ENCODE measurements around the gene MYO1D. TPM values are rescaled to one million over a fixed set of nuclear protein-coding genes. Genes with fewer than 3 reads are reported as not detected.
"Not testable (repeated sequence)": the region's sequence is repeated elsewhere in the genome, so short reads cannot be mapped to it uniquely, and the experiment has no call there.

Gene MYO1D
- total RNA-seq (2014; rRNA removed) (23.5 and 27.2 TPM in 2 replicates), Bru-seq, nascent RNA (percentile 76 among the genes with signal in this experiment), BruChase-seq, experiment 1, labeled RNA remaining after a 6-hour chase (percentile 58 among the genes with signal in this experiment), BruChase-seq, experiment 2, labeled RNA remaining after a 2-hour chase (percentile 69 among the genes with signal in this experiment)
- long read RNA-seq, full-length matches to known transcripts, result 30 of 120 reads
- long read RNA-seq, partial matches to known transcripts, result 17 of 120 reads
- long read RNA-seq, other reads (novel, unspliced or antisense), result 73 of 120 reads

- ChIA-PET CTCF (interaction anchor here (0.6 to 2.9 kb wide), 6 partner anchors 22 to 94 kb away, joined by 4 to 31 read pairs (median 6); no protein-coding TSS in a partner anchor), POLR2A (ENCODE audit: unreplicated experiment) (interaction anchor here (0.9 to 1.1 kb wide), 2 partner anchors 36 to 93 kb away, joined by 3 to 4 read pairs; no protein-coding TSS in a partner anchor)
- peak within 1 kb of the TSS; percentile 31 for H3K27ac ChIP-seq (ENCODE audit: low read length)
- BruUV-seq (replicated peaks), result no TSS peak
- peak within 1 kb of the TSS; percentile 95 for H3K4me2 ChIP-seq (ENCODE audit: low read length)
- H3K36me3 ChIP-seq (ENCODE audit: low read depth, low read length), result no peaks in the 10 kb centered on the region
- ATAC-seq (peak; percentile 57), DNase-seq (peak; percentile 65)
- H3K4me1 ChIP-seq (ENCODE audit: insufficient read depth, low read length), result peaks cover 16% of the 10 kb centered on the region
- H4K20me1 ChIP-seq (ENCODE audit: low read length), result no peaks in the 10 kb centered on the region
- TF ChIP-seq CTCF (conservative IDR thresholded peaks at IDR 0.05; ENCODE audit: low read depth, low read length) (peak; percentile 56), EZH2phosphoT487 (IDR thresholded peaks at IDR 0.05; ENCODE audit: borderline replicate concordance, low read length) (no peak)
- H3K27me3 ChIP-seq (ENCODE audit: low read length), result no peaks in the 10 kb centered on the region
- H3K9me3 ChIP-seq (ENCODE audit: low read length), result no peaks in the 10 kb centered on the region
- H3F3A ChIP-seq (ENCODE audit: low read length, unreplicated experiment), result no peaks in the 10 kb centered on the region
- peak within 1 kb of the TSS; percentile 49 for H3K9ac ChIP-seq (ENCODE audit: low read length)
- H2AFZ ChIP-seq (ENCODE audit: low read length), result peak within 1 kb of the TSS; percentile 99
- H3K79me2 ChIP-seq (ENCODE audit: low read length), result peaks cover 30% of the 10 kb centered on the region
- H3K4me3 ChIP-seq (ENCODE audit: low read length), result peak within 1 kb of the TSS; percentile 82
- intact Hi-C loops (cut with micrococcal nuclease), result loop anchor here (1.0 to 2.0 kb wide), 5 partner anchors 34 to 93 kb away; no protein-coding TSS in a partner anchor
- no peaks in the 10 kb centered on the region for H3K9me2 ChIP-seq (replicated peaks; ENCODE audit: low read length)
Observed at GRCh38 chr17:32876417-32877163, at the start of gene MYO1D. Gene MYO1D, minus strand, starts transcription at chr17:32877124. Its CDS starts 252 bp downstream, at chr17:32876872.

GRCh38 chr17:32926183-32926582 lies 49.3 kb upstream of the MYO1D start:
- intact Hi-C loops (cut with micrococcal nuclease), result no loop called here
- Histone ChIP-seq H3K9me3 (ENCODE audit: low read length) (no peaks in the 10 kb centered on the region), H2AFZ (ENCODE audit: low read length) (no peak overlapping the region), H3K36me3 (ENCODE audit: low read depth, low read length) (no peaks in the 10 kb centered on the region), H3K4me1 (ENCODE audit: insufficient read depth, low read length) (peaks cover 12% of the 10 kb centered on the region; the same call in 1 of the 2 replicates), H3K9ac (ENCODE audit: low read length) (no peak overlapping the region), H3K27me3 (ENCODE audit: low read length) (no peaks in the 10 kb centered on the region), H3K79me2 (ENCODE audit: low read length) (no peaks in the 10 kb centered on the region), H3K27ac (ENCODE audit: low read length) (no peak overlapping the region), H3K4me2 (ENCODE audit: low read length) (no peak overlapping the region), H3K9me2 (replicated peaks; ENCODE audit: low read length) (no peaks in the 10 kb centered on the region), H3F3A (ENCODE audit: low read length, unreplicated experiment) (no peaks in the 10 kb centered on the region), H4K20me1 (ENCODE audit: low read length) (no peaks in the 10 kb centered on the region), H3K4me3 (ENCODE audit: low read length) (no peak overlapping the region)
- POLR2A ChIA-PET (ENCODE audit: unreplicated experiment), result no interaction called here
- CTCF ChIA-PET, result no interaction called here
- no TSS peak for BruUV-seq (replicated peaks)
- ATAC-seq (no peak), DNase-seq (no peak)
- TF ChIP-seq EZH2phosphoT487 (IDR thresholded peaks at IDR 0.05; ENCODE audit: borderline replicate concordance, low read length) (no peak), EZH2 (IDR thresholded peaks at IDR 0.05; ENCODE audit: low read length, unreplicated experiment) (no peak), CTCF (conservative IDR thresholded peaks at IDR 0.05; ENCODE audit: low read depth, low read length) (no peak)

GRCh38 chr17:32923905-32924304 lies 47.0 kb upstream of the MYO1D start:
- CTCF ChIA-PET, result not testable (repeated sequence)
- DNase-seq, result peak; percentile 54

More at GRCh38 chr17:32923905-32924304, 47.0 kb upstream of the MYO1D start:
- H3K4me3 ChIP-seq (ENCODE audit: low read length); H3K9me3 ChIP-seq (ENCODE audit: low read length); POLR2A ChIA-PET (ENCODE audit: unreplicated experiment); H3K36me3 ChIP-seq (ENCODE audit: low read depth, low read length); H3K79me2 ChIP-seq (ENCODE audit: low read length); H2AFZ ChIP-seq (ENCODE audit: low read length); H3K27me3 ChIP-seq (ENCODE audit: low read length); intact Hi-C loops (cut with micrococcal nuclease); H3K4me2 ChIP-seq (ENCODE audit: low read length); BruUV-seq (replicated peaks); H3K27ac ChIP-seq (ENCODE audit: low read length); H3K9me2 ChIP-seq (replicated peaks; ENCODE audit: low read length); H3K9ac ChIP-seq (ENCODE audit: low read length); H4K20me1 ChIP-seq (ENCODE audit: low read length); H3F3A ChIP-seq (ENCODE audit: low read length, unreplicated experiment): not testable (repeated sequence)
- peaks cover 11% of the 10 kb centered on the region; the same call in 1 of the 2 replicates for H3K4me1 ChIP-seq (ENCODE audit: insufficient read depth, low read length)
- ATAC-seq, result peak; percentile 37; the same call in 1 of the 2 replicates
